Stimulated activated CD4-positive, alpha-beta T cell treated with anti-CD3 and anti-CD28 coated beads, Interleukin-12 subunit alpha, Interleukin-12 subunit beta, amount 100 ng/mL, for 48 hours (primary cell): ENCODE data around the gene FSTL3.

Source experiments
- DNase-seq, 3 donors: peaks; one replicate each; pipeline ENCODE4 v3.0.0-alpha.2; 2020; ENCODE audit warnings: low read depth in 2 of 3, low spot score in 1 of 3

FSTL3 gene

GRCh38 chr19:732148-733069, 56.2 kb downstream of the FSTL3 start:
- DNase-seq = no peak
